ENCODE results near the gene IFITM5.

GRCh38 chr11:284105-285020 is 15.0 kb downstream of the IFITM5 start:
- no peak for TF ChIP-seq CTCF (IDR thresholded peaks at IDR 0.05)
- no peak for TF ChIP-seq POLR2A (IDR thresholded peaks at IDR 0.05)
